ENCODE measurements around the gene NWD2. TPM values are rescaled to one million over a fixed set of nuclear protein-coding genes. Genes with fewer than 3 reads are reported as not detected.
"Not testable (repeated sequence)": the region's sequence is repeated elsewhere in the genome, so short reads cannot be mapped to it uniquely, and the experiment has no call there.

NWD2 gene
- total and polyA plus RNA-seq, 2 experiments from 2014 or later = 0.33 TPM; not detected in 1

DNA sequence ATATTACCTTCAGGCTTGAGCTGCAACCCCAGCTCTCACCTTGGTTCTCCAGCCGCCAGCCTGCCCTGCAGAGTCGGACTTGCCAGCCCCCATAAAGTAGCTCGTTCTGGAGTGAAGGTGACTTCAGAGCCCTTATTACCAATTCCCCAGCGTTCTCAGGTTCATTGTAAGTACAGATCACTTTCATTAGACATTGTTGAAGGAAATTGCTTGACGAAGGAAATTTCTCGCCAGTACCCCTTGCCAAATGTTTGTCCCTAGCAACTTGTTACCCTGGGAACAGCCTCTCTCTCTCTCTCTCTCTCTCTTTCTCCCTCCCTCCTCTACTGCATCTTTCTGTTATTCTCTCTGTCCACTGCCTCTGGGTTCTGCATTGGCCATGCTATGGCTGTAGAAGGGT, 153.0 kb downstream of the NWD2 start:
- no peak overlapping the region for H3K4me2 ChIP-seq
- 92% methylated on average over 6 of the region's 6 CpGs for WGBS (ENCODE audit: low lambda C conversion rate, missing lambda C conversion rate)
- no peak overlapping the region for H3K27ac ChIP-seq
- H2AFZ ChIP-seq = no peak overlapping the region
- no peaks in the 10 kb centered on the region for H3K9me3 ChIP-seq (ENCODE audit: low read depth)
- H3K27me3 ChIP-seq = no peaks in the 10 kb centered on the region
- no peaks in the 10 kb centered on the region for H3K36me3 ChIP-seq (replicated peaks; ENCODE audit: insufficient read depth, low read depth)
- H3K4me1 ChIP-seq (ENCODE audit: insufficient read depth) = peaks cover 3% of the 10 kb centered on the region
- no peak for TF ChIP-seq EZH2phosphoT487 (IDR thresholded peaks at IDR 0.05; ENCODE audit: low read depth, severe bottlenecking, unreplicated experiment)
- no peak for TF ChIP-seq EZH2 (IDR thresholded peaks at IDR 0.05; ENCODE audit: borderline replicate concordance)
- TF ChIP-seq CTCF (IDR thresholded peaks at IDR 0.05; ENCODE audit: poor library complexity) = no peak
- DNase-seq (ENCODE audit: low spot score) = no peak
- H3K79me2 ChIP-seq = no peaks in the 10 kb centered on the region
- no peak overlapping the region for H3K4me3 ChIP-seq
- H3K9me2 ChIP-seq (replicated peaks; ENCODE audit: insufficient read depth) = no peaks in the 10 kb centered on the region
- no peaks in the 10 kb centered on the region for H4K20me1 ChIP-seq (ENCODE audit: insufficient read depth, poor library complexity, severe bottlenecking)

GRCh38 chr4:37400241-37400881, 155.8 kb downstream of the NWD2 start:
- WGBS (ENCODE audit: low lambda C conversion rate, missing lambda C conversion rate) = 74% methylated on average over 2 of the region's 2 CpGs

DNA sequence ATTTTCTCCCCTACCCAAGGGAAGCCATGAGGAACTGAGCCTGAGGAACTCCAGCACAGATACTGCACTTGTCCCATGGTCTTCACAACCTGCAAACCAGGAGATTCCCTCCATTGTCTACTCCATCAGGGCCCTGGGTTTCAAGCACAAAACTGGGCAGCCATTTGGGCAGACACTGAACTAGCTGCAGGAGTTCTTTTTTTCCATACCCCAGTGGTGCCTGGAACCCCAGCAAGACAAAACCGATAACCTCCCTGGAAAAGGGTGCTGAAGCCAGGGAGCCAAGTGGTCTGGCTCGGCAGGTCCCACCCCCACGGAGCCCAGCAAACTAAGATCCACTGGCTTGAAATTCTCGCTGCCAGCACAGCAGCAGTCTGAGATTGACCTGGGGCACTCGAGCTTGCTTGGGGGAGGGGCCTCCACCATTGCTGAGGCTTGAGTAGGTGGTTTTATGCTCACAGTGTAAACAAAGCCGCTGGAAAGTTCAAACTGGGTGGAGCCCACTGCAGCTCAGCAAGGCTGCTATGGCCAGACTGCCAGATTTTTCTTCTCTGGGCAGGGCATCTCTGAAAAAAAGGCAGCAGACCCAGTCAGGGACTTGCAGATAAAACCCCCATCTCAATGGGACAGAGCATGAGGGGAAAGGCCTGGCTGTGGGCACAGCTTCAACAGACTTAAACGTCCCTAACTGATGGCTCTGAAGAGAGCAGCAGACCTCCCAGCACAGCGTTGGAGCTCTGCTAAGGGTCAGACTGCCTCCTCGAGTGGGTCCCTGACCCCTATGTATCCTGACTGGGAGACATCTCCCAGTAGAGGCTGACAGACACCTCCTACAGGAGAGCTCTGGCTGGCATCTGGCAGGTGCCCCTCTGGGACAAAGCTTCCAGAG, 163.6 kb downstream of the NWD2 start:
- not testable (repeated sequence) for H3K27me3 ChIP-seq; H4K20me1 ChIP-seq (ENCODE audit: insufficient read depth, poor library complexity, severe bottlenecking); H3K79me2 ChIP-seq; H3K36me3 ChIP-seq (replicated peaks; ENCODE audit: insufficient read depth, low read depth); H3K9me3 ChIP-seq (ENCODE audit: low read depth); H3K4me3 ChIP-seq; H3K9me2 ChIP-seq (replicated peaks; ENCODE audit: insufficient read depth)
- Histone ChIP-seq H3K27ac (peak overlapping the region; percentile 68), H2AFZ (peak overlapping the region; percentile 34), H3K4me1 (ENCODE audit: insufficient read depth) (peaks cover 10% of the 10 kb centered on the region), H3K4me2 (peak overlapping the region; percentile 57)
- DNase-seq (ENCODE audit: low spot score) = peak; percentile 83
- 35% methylated on average over 9 of the region's 9 CpGs for WGBS (ENCODE audit: low lambda C conversion rate, missing lambda C conversion rate)

More at GRCh38 chr4:37400241-37400881, 155.8 kb downstream of the NWD2 start:
- H2AFZ ChIP-seq = no peak overlapping the region
- no peaks in the 10 kb centered on the region for H3K9me3 ChIP-seq (ENCODE audit: low read depth)
- no peak for DNase-seq (ENCODE audit: low spot score)
- no peak overlapping the region for H3K27ac ChIP-seq
- no peaks in the 10 kb centered on the region for H3K9me2 ChIP-seq (replicated peaks; ENCODE audit: insufficient read depth)
- H3K4me3 ChIP-seq = no peak overlapping the region
- no peak overlapping the region for H3K4me2 ChIP-seq
- H3K79me2 ChIP-seq = no peaks in the 10 kb centered on the region
- no peaks in the 10 kb centered on the region for H3K4me1 ChIP-seq (ENCODE audit: insufficient read depth)
- H3K27me3 ChIP-seq = no peaks in the 10 kb centered on the region
- H3K36me3 ChIP-seq (replicated peaks; ENCODE audit: insufficient read depth, low read depth) = no peaks in the 10 kb centered on the region
- TF ChIP-seq CTCF (IDR thresholded peaks at IDR 0.05; ENCODE audit: poor library complexity) (no peak), EZH2 (IDR thresholded peaks at IDR 0.05; ENCODE audit: borderline replicate concordance) (no peak), EZH2phosphoT487 (IDR thresholded peaks at IDR 0.05; ENCODE audit: low read depth, severe bottlenecking, unreplicated experiment) (no peak)
- H4K20me1 ChIP-seq (ENCODE audit: insufficient read depth, poor library complexity, severe bottlenecking) = no peaks in the 10 kb centered on the region

DNA sequence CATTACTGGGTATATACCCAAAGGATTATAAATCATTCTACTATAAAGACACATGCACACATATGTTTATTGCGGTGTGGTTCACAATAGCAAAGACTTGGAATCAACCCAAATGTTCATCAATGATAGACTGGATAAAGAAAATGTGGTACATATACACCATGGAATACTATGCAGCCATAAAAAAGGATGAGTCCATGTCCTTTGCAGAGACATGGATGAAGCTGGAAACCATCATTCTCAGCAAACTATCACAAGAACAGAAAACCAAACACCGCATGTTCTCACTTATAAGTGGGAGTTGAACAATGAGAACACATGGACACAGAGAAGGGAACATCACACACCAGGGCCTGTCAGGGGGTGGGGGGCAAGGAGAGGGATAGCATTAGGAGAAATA, 169.1 kb downstream of the NWD2 start:
- not testable (repeated sequence) for H3K9me2 ChIP-seq (replicated peaks; ENCODE audit: insufficient read depth); H2AFZ ChIP-seq; H3K4me2 ChIP-seq; H3K79me2 ChIP-seq; DNase-seq (ENCODE audit: low spot score); H3K27ac ChIP-seq; H3K9me3 ChIP-seq (ENCODE audit: low read depth); H3K36me3 ChIP-seq (replicated peaks; ENCODE audit: insufficient read depth, low read depth); H3K27me3 ChIP-seq; H4K20me1 ChIP-seq (ENCODE audit: insufficient read depth, poor library complexity, severe bottlenecking); H3K4me3 ChIP-seq; H3K4me1 ChIP-seq (ENCODE audit: insufficient read depth)
- WGBS (ENCODE audit: low lambda C conversion rate, missing lambda C conversion rate) = 86% methylated on average over 2 of the region's 2 CpGs
